ENCODE measurements around the gene GOLGA6A.
"Not testable (repeated sequence)": the region's sequence is repeated elsewhere in the genome, so short reads cannot be mapped to it uniquely, and the experiment has no call there.

- TF ChIP-seq EZH2phosphoT487 (IDR thresholded peaks at IDR 0.05; ENCODE audit: insufficient read depth, low read depth); EZH2 (IDR thresholded peaks at IDR 0.05; ENCODE audit: insufficient read depth, poor library complexity, severe bottlenecking): not testable (repeated sequence)
Observed at GRCh38 chr15:74052271-74053260, 29.8 kb downstream of the GOLGA6A start.

Data from GM23248 (cell line).